DOHH2 (cell line): ENCODE measurements around the gene MMD.
"Not testable (repeated sequence)": the region's sequence is repeated elsewhere in the genome, so short reads cannot be mapped to it uniquely, and the experiment has no call there.

Source experiments
- H3F3A ChIP-seq: fragments of 200-600 bp; sonication (generic), shearing (Covaris generic); 2 replicates; pipeline ENCODE4 v1.6.0; 2016; ENCODE audit warnings: antibody characterized with exemption, mild to moderate bottlenecking; ENCODE audit not compliant: control insufficient read depth, insufficient read depth
- H3K27ac ChIP-seq: fragments of 200-600 bp; sonication (generic); 2 replicates; pipeline ENCODE4 v1.5.1; 2014; ENCODE audit warnings: low read depth, mild to moderate bottlenecking, low read length, moderate library complexity
- H3K27me3 ChIP-seq: fragments of 200-600 bp; sonication (generic); 2 replicates; pipeline ENCODE4 v1.6.1; 2014; ENCODE audit warnings: mild to moderate bottlenecking, low read length, mixed read lengths; ENCODE audit not compliant: control insufficient read depth
- H3K36me3 ChIP-seq: fragments of 200-600 bp; sonication (generic); 2 replicates; pipeline ENCODE4 v1.6.1; 2014; ENCODE audit warnings: mild to moderate bottlenecking, low read length, moderate library complexity, mixed read lengths; ENCODE audit not compliant: control insufficient read depth
- H3K4me1 ChIP-seq: fragments of 200-600 bp; sonication (generic); 2 replicates; pipeline ENCODE4 v1.6.1; 2014; ENCODE audit warnings: mild to moderate bottlenecking, low read length, mixed read lengths; ENCODE audit not compliant: control insufficient read depth
- H3K4me2 ChIP-seq: fragments of 200-600 bp; sonication (generic); 2 replicates; pipeline ENCODE4 v1.6.0; 2014; ENCODE audit warnings: mild to moderate bottlenecking, low read length, moderate library complexity
- H3K4me3 ChIP-seq: fragments of 200-600 bp; sonication (generic); 2 replicates; pipeline ENCODE4 v1.5.1; 2014; ENCODE audit warnings: mild to moderate bottlenecking, low read length, mixed read lengths
- H3K79me2 ChIP-seq: fragments of 200-600 bp; sonication (generic); 2 replicates; pipeline ENCODE4 v1.6.1; 2014; ENCODE audit warnings: mild to moderate bottlenecking, low read length, mixed read lengths; ENCODE audit not compliant: control insufficient read depth
- H3K9me2 ChIP-seq: fragments of 200-600 bp; sonication (generic); replicated peaks from 2 replicates; pipeline ENCODE4 v1.6.1; 2014; ENCODE audit warnings: mild to moderate bottlenecking, low read length, mixed read lengths; ENCODE audit not compliant: control insufficient read depth
- H3K9me3 ChIP-seq: fragments of 200-600 bp; sonication (generic); 2 replicates; pipeline ENCODE4 v1.6.1; 2014; ENCODE audit warnings: antibody characterized with exemption, low read length, mixed read lengths; ENCODE audit not compliant: control insufficient read depth, insufficient read depth
- H4K20me1 ChIP-seq: fragments of 200-600 bp; sonication (generic); 2 replicates; pipeline ENCODE4 v1.6.0; 2014; ENCODE audit warnings: low read depth, mild to moderate bottlenecking, antibody characterized with exemption, low read length, moderate library complexity; ENCODE audit not compliant: control insufficient read depth, insufficient read depth
- CTCF ChIP-seq: fragments of 200-600 bp; sonication (generic); IDR thresholded peaks from one replicate; pipeline ENCODE4 v1.5.1; 2014; ENCODE audit warnings: antibody characterized with exemption, mild to moderate bottlenecking, low read depth, low read length; ENCODE audit not compliant: poor library complexity, severe bottlenecking
- EZH2phosphoT487 ChIP-seq: fragments of 200-600 bp; sonication (generic); IDR thresholded peaks from 2 replicates; pipeline ENCODE4 v1.6.1; 2017; ENCODE audit warnings: borderline replicate concordance, mild to moderate bottlenecking, antibody characterized with exemption, low read length, moderate library complexity, mixed read lengths

MMD gene

GRCh38 chr17:55421179-55421934 is at the start of gene MMD:
Gene MMD, minus strand, starts transcription at chr17:55421835. Its CDS starts 140 bp downstream, at chr17:55421695.
- Histone ChIP-seq H3K9me3 (no peaks in the 10 kb centered on the region), H3K27ac (peak within 1 kb of the TSS; percentile 80), H3K27me3 (no peaks in the 10 kb centered on the region), H3K79me2 (peaks cover 53% of the 10 kb centered on the region), H3K9me2 (no peaks in the 10 kb centered on the region), H3K36me3 (peaks cover 46% of the 10 kb centered on the region), H3K4me3 (peak within 1 kb of the TSS; percentile 97), H4K20me1 (no peaks in the 10 kb centered on the region), H3K4me1 (peaks cover 77% of the 10 kb centered on the region), H3K4me2 (peak within 1 kb of the TSS; percentile 96), H3F3A (peaks cover 24% of the 10 kb centered on the region)
- no peak for TF ChIP-seq CTCF
- TF ChIP-seq EZH2phosphoT487 = no peak

GRCh38 chr17:55466671-55467070 is 45.0 kb upstream of the MMD start:
- no peaks in the 10 kb centered on the region for H3K9me3 ChIP-seq
- TF ChIP-seq EZH2phosphoT487 = no peak
- TF ChIP-seq CTCF = no peak
- H3K79me2 ChIP-seq = no peaks in the 10 kb centered on the region
- no peaks in the 10 kb centered on the region for H3K27me3 ChIP-seq
- no peaks in the 10 kb centered on the region for H3K9me2 ChIP-seq
- H3K4me2 ChIP-seq = peak overlapping the region; percentile 90
- H4K20me1 ChIP-seq = no peaks in the 10 kb centered on the region
- peaks cover 31% of the 10 kb centered on the region for H3K4me1 ChIP-seq
- no peaks in the 10 kb centered on the region for H3K36me3 ChIP-seq
- H3K4me3 ChIP-seq = peak overlapping the region; percentile 63
- peaks cover 9% of the 10 kb centered on the region; the same call in 1 of the 2 replicates for H3F3A ChIP-seq
- peak overlapping the region; percentile 54 for H3K27ac ChIP-seq

- not testable (repeated sequence) for H3K36me3 ChIP-seq, H3K4me2 ChIP-seq, H3K9me2 ChIP-seq, H3K4me3 ChIP-seq, H3K9me3 ChIP-seq, H4K20me1 ChIP-seq, H3K27ac ChIP-seq, H3K27me3 ChIP-seq, H3K79me2 ChIP-seq, H3F3A ChIP-seq
- peaks cover 31% of the 10 kb centered on the region for H3K4me1 ChIP-seq
Measured at GRCh38 chr17:55465771-55466170, 44.1 kb upstream of the MMD start.

- H3K9me2 ChIP-seq = no peaks in the 10 kb centered on the region
- H3K27ac ChIP-seq = no peak overlapping the region
- H3K36me3 ChIP-seq = no peaks in the 10 kb centered on the region
- peaks cover 9% of the 10 kb centered on the region; the same call in 1 of the 2 replicates for H3F3A ChIP-seq
- H3K4me3 ChIP-seq = no peak overlapping the region
- no peaks in the 10 kb centered on the region for H4K20me1 ChIP-seq
- peaks cover 31% of the 10 kb centered on the region for H3K4me1 ChIP-seq
- H3K79me2 ChIP-seq = no peaks in the 10 kb centered on the region
- no peak for TF ChIP-seq CTCF
- TF ChIP-seq EZH2phosphoT487 = no peak
- H3K9me3 ChIP-seq = no peaks in the 10 kb centered on the region
- peak overlapping the region; percentile 32 for H3K4me2 ChIP-seq
- no peaks in the 10 kb centered on the region for H3K27me3 ChIP-seq
Measured at GRCh38 chr17:55463600-55463999, 42.0 kb upstream of the MMD start.
